HEK293T (cell line): ENCODE results near the gene RFX6.

Source experiments
- LEF1 ChIP-seq: fragments of 450-650 bp; IDR thresholded peaks from 2 replicates; pipeline ENCODE4 v1.6.1; 2017; ENCODE audit warnings: mild to moderate bottlenecking, borderline replicate concordance
- SP1 ChIP-seq: fragments of 450-650 bp; IDR thresholded peaks from 2 replicates; pipeline ENCODE4 v1.6.1; 2017

- TF ChIP-seq LEF1 (no peak), SP1 (no peak)
Measured at GRCh38 chr6:116969211-116969863, 92.3 kb downstream of the RFX6 start.
